Activated CD4-positive, alpha-beta T cell treated with anti-CD3 and anti-CD28 coated beads, Interleukin-2, Interleukin-4, amounts not matched to agents 100 ng/mL and 50 ng/mL, durations not matched to agents 16 hours and 8 hours (primary cell): ENCODE measurements around the gene TNK2.
"Not testable (repeated sequence)": the region's sequence is repeated elsewhere in the genome, so short reads cannot be mapped to it uniquely, and the experiment has no call there.

Experiments used
- DNase-seq: peaks from one replicate; pipeline ENCODE4 v3.0.0-alpha.2; 2020; ENCODE audit warnings: low spot score

Gene TNK2

GRCh38 chr3:195870442-195870841, 37.9 kb downstream of the TNK2 start:
- no peak for DNase-seq

GRCh38 chr3:195869413-195870001, 38.8 kb downstream of the TNK2 start:
- no peak for DNase-seq

- DNase-seq = no peak
Measured at GRCh38 chr3:195868866-195869412, 39.4 kb downstream of the TNK2 start.

- DNase-seq = no peak
Measured at GRCh38 chr3:195868336-195868865, 40.0 kb downstream of the TNK2 start.

GRCh38 chr3:195867631-195868335, 40.6 kb downstream of the TNK2 start:
- no peak for DNase-seq

- no peak for DNase-seq
Measured at GRCh38 chr3:195866686-195867511, 41.5 kb downstream of the TNK2 start.

GRCh38 chr3:195865752-195866151, 42.6 kb downstream of the TNK2 start:
- DNase-seq = no peak

GRCh38 chr3:195863121-195864061, 45.0 kb downstream of the TNK2 start:
- DNase-seq = peak; percentile 55

GRCh38 chr3:195862318-195862717, 46.0 kb downstream of the TNK2 start:
- DNase-seq = not testable (repeated sequence)

GRCh38 chr3:195860456-195860855, 47.9 kb downstream of the TNK2 start:
- no peak for DNase-seq

- DNase-seq = no peak
Measured at GRCh38 chr3:195859846-195860411, 48.4 kb downstream of the TNK2 start.

- peak; percentile 72 for DNase-seq
Measured at GRCh38 chr3:195859061-195859845, 49.1 kb downstream of the TNK2 start.

GRCh38 chr3:195856410-195857084, 51.8 kb downstream of the TNK2 start:
- no peak for DNase-seq

- no peak for DNase-seq
Measured at GRCh38 chr3:195855471-195856409, 52.6 kb downstream of the TNK2 start.

GRCh38 chr3:195854628-195855294, 53.6 kb downstream of the TNK2 start:
- no peak for DNase-seq

- DNase-seq = no peak
Measured at GRCh38 chr3:195853996-195854395, 54.4 kb downstream of the TNK2 start.

GRCh38 chr3:195853036-195853435, 55.3 kb downstream of the TNK2 start:
- no peak for DNase-seq
